ENCODE measurements around the gene CDV3.
"Not testable (repeated sequence)": the region's sequence is repeated elsewhere in the genome, so short reads cannot be mapped to it uniquely, and the experiment has no call there.

CDV3 gene

DNA sequence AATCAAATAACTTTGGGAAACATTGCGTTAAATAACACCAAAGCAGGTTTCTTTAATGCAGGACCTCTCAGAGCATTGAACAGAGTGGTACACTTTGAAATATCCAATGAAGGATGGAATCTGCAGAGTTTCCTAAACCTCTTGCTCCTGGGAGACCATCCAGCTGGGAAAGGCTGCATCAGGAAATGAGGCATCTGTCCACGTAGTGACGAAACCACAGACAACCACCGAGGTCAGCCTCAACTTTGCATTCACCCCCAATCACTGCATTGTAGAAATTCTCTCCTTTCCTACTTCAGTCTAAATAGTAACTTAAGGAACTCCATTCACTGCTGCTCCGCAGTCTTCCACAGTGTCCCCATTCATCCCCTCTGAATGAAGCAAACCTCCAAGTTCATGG, 41.5 kb upstream of the CDV3 start:
- no peak overlapping the region for H3K4me3 ChIP-seq (replicated peaks; ENCODE audit: insufficient read depth, low read length)
- no peak for DNase-seq (ENCODE audit: low read depth in 1 of 2, low spot score in 1 of 2)
- H3K27ac ChIP-seq (replicated peaks) = no peak overlapping the region
- TF ChIP-seq, protein P1, sequence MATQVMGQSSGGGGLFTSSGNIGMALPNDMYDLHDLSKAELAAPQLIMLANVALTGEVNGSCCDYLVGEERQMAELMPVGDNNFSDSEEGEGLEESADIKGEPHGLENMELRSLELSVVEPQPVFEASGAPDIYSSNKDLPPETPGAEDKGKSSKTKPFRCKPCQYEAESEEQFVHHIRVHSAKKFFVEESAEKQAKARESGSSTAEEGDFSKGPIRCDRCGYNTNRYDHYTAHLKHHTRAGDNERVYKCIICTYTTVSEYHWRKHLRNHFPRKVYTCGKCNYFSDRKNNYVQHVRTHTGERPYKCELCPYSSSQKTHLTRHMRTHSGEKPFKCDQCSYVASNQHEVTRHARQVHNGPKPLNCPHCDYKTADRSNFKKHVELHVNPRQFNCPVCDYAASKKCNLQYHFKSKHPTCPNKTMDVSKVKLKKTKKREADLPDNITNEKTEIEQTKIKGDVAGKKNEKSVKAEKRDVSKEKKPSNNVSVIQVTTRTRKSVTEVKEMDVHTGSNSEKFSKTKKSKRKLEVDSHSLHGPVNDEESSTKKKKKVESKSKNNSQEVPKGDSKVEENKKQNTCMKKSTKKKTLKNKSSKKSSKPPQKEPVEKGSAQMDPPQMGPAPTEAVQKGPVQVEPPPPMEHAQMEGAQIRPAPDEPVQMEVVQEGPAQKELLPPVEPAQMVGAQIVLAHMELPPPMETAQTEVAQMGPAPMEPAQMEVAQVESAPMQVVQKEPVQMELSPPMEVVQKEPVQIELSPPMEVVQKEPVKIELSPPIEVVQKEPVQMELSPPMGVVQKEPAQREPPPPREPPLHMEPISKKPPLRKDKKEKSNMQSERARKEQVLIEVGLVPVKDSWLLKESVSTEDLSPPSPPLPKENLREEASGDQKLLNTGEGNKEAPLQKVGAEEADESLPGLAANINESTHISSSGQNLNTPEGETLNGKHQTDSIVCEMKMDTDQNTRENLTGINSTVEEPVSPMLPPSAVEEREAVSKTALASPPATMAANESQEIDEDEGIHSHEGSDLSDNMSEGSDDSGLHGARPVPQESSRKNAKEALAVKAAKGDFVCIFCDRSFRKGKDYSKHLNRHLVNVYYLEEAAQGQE (IDR thresholded peaks at IDR 0.05; ENCODE audit: insufficient replicate concordance, low read depth) = no peak
- TF ChIP-seq POLR2AphosphoS5 (IDR thresholded peaks at IDR 0.05; ENCODE audit: low read depth) (no peak), GABPA (IDR thresholded peaks at IDR 0.05; ENCODE audit: low read depth) (no peak), SPI1 (IDR thresholded peaks at IDR 0.05; ENCODE audit: borderline replicate concordance, low read depth) (no peak)
- TF ChIP-seq, protein P2, sequence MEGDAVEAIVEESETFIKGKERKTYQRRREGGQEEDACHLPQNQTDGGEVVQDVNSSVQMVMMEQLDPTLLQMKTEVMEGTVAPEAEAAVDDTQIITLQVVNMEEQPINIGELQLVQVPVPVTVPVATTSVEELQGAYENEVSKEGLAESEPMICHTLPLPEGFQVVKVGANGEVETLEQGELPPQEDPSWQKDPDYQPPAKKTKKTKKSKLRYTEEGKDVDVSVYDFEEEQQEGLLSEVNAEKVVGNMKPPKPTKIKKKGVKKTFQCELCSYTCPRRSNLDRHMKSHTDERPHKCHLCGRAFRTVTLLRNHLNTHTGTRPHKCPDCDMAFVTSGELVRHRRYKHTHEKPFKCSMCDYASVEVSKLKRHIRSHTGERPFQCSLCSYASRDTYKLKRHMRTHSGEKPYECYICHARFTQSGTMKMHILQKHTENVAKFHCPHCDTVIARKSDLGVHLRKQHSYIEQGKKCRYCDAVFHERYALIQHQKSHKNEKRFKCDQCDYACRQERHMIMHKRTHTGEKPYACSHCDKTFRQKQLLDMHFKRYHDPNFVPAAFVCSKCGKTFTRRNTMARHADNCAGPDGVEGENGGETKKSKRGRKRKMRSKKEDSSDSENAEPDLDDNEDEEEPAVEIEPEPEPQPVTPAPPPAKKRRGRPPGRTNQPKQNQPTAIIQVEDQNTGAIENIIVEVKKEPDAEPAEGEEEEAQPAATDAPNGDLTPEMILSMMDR (IDR thresholded peaks at IDR 0.05; ENCODE audit: insufficient read depth, low read length) = no peak
- no peaks in the 10 kb centered on the region for H3K27me3 ChIP-seq (ENCODE audit: insufficient read depth, poor library complexity, severe bottlenecking)

DNA sequence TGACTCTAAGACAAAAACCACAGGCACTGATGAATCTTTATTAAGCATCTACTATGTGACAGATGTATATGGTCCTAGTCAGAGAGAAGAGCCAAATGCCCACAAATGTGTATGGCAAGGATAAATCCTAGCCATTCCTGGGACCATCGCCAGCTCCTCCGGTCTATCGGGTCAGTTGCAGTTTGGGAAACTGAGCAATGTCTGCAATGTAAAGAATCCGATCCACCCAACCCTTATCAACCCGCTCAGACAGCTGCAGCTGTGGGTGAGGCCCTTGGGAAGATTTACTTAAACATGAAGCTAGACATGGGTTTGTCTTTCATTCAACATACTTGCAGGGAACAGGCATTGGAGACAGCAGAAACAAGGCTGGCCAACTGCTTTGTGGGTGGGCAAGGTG, 40.5 kb upstream of the CDV3 start:
- Histone ChIP-seq H3K27ac (replicated peaks) (no peak overlapping the region), H3K27me3 (ENCODE audit: insufficient read depth, poor library complexity, severe bottlenecking) (no peaks in the 10 kb centered on the region), H3K4me3 (replicated peaks; ENCODE audit: insufficient read depth, low read length) (no peak overlapping the region)
- TF ChIP-seq GABPA (IDR thresholded peaks at IDR 0.05; ENCODE audit: low read depth) = no peak
- TF ChIP-seq, protein P2 (IDR thresholded peaks at IDR 0.05; ENCODE audit: insufficient read depth, low read length) = no peak
- TF ChIP-seq SPI1 (IDR thresholded peaks at IDR 0.05; ENCODE audit: borderline replicate concordance, low read depth) = no peak
- no peak for DNase-seq (ENCODE audit: low read depth in 1 of 2, low spot score in 1 of 2)

DNA sequence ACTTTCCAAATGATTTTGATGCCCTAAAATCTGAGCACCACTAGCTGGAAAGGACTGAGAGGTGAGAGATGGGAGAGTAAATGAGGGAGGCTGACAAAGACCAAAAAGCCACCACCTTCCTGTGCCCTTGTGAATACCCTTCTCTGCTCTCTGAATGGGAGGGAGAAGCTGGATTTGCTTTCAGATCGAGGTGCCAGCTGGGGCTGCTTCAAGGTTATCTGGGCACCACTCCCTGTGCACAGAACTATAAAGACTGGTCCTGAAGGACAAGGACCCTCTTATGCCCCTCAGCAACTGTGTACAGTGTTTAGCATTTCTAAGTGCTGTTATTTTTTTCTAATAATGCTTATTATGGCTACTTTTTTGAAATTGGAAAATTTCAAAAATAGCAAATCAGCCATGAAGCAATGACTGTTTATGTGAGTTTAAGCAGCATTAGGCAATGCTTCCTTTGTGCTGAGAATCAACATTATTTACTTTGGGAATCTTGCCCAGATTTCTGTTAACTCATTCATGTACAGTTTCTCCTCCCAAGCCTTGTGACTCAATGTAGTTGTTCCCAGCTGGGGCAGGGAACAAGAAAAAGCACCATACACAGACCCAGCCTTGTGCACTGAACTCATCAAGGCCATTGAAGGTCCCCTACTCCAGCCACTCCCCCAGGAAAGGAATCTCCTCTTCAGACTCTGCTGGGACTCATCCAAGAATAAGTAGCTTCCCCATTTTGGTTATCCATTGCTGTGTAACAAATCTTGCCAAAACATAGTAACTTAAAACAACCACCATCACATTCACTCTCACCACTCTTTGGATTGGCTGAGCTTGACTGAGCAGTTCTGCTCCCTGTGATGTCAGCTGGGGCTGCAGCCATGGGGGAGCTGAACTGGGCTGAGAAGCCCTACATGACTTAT, 37.3 kb upstream of the CDV3 start:
- no peaks in the 10 kb centered on the region for H3K27me3 ChIP-seq (ENCODE audit: insufficient read depth, poor library complexity, severe bottlenecking)
- no peak overlapping the region for H3K4me3 ChIP-seq (replicated peaks; ENCODE audit: insufficient read depth, low read length)
- H3K27ac ChIP-seq (replicated peaks) = no peak overlapping the region
- no peak for TF ChIP-seq POLR2AphosphoS5 (IDR thresholded peaks at IDR 0.05; ENCODE audit: low read depth)
- TF ChIP-seq, protein P2 (IDR thresholded peaks at IDR 0.05; ENCODE audit: insufficient read depth, low read length) = no peak
- TF ChIP-seq SPI1 (IDR thresholded peaks at IDR 0.05; ENCODE audit: borderline replicate concordance, low read depth) = no peak
- no peak for TF ChIP-seq GABPA (IDR thresholded peaks at IDR 0.05; ENCODE audit: low read depth)
- TF ChIP-seq, protein P1 (IDR thresholded peaks at IDR 0.05; ENCODE audit: insufficient replicate concordance, low read depth) = no peak
- DNase-seq (ENCODE audit: low read depth in 1 of 2, low spot score in 1 of 2) = no peak

DNA sequence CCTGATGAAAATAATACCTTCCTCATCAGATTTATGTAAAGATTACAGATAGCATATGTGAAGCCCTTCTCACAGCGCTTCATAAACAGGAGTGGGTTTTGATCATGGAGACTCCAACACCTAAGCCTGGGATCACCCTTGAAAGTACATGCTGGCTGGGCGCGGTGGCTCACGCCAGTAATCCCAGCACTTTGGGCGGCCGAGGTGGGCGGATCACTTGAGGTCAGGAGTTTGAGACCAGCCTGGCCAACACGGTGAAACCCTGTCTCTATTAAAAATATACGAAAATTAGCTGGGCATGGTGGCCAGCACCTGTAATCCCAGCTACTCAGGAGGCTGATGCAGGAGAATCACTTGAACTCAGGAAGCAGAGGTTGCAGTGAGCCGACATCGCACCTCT, 36.4 kb upstream of the CDV3 start:
- H3K27ac ChIP-seq (replicated peaks); H3K4me3 ChIP-seq (replicated peaks; ENCODE audit: insufficient read depth, low read length): not testable (repeated sequence)

More for the DNA sequence above, 36.4 kb upstream of the CDV3 start:
- not testable (repeated sequence) for DNase-seq (ENCODE audit: low read depth in 1 of 2, low spot score in 1 of 2); H3K27me3 ChIP-seq (ENCODE audit: insufficient read depth, poor library complexity, severe bottlenecking)
